ENCODE results near the gene CDH4.

The CDH4 gene

GRCh38 chr20:61417221-61417941 is 165.3 kb downstream of the CDH4 start:
- no peak overlapping the region for H2AFZ ChIP-seq (ENCODE audit: low read depth, low read length)
- no peak overlapping the region for H3K9ac ChIP-seq (ENCODE audit: low read depth, low read length)
- H3K4me2 ChIP-seq (ENCODE audit: insufficient read depth, low read length), result no peak overlapping the region
- no peak for DNase-seq
- no peak for TF ChIP-seq EZH2 (IDR thresholded peaks at IDR 0.05; ENCODE audit: borderline replicate concordance, low read depth, low read length, severe bottlenecking)
- TF ChIP-seq CTCF (IDR thresholded peaks at IDR 0.05; ENCODE audit: borderline replicate concordance, extremely low read depth, low read length, poor library complexity, severe bottlenecking), result no peak
- peaks cover 3% of the 10 kb centered on the region; the same call in 1 of the 2 replicates for H4K20me1 ChIP-seq (ENCODE audit: insufficient read depth, low read length)
- H3K79me2 ChIP-seq (ENCODE audit: insufficient read depth, low read length), result no peaks in the 10 kb centered on the region
- H3K4me3 ChIP-seq (ENCODE audit: low read depth in 1 of 2, low read length in 2 of 2), result no peak overlapping the region
- H3K36me3 ChIP-seq (ENCODE audit: insufficient read depth, low read length), result no peaks in the 10 kb centered on the region
- no peaks in the 10 kb centered on the region for H3K4me1 ChIP-seq (ENCODE audit: insufficient read depth, low read length)
- no peak overlapping the region for H3K27ac ChIP-seq (ENCODE audit: low read length)
- no peaks in the 10 kb centered on the region for H3K27me3 ChIP-seq (ENCODE audit: insufficient read depth, low read length, poor library complexity)
- H3K9me3 ChIP-seq (ENCODE audit: insufficient read depth, low read length, severe bottlenecking), result no peaks in the 10 kb centered on the region
- ATAC-seq (ENCODE audit: insufficient read depth, low read depth), result no peak

- DNase-seq (no peak), ATAC-seq (ENCODE audit: insufficient read depth, low read depth) (no peak)
- Histone ChIP-seq H3K27me3 (ENCODE audit: insufficient read depth, low read length, poor library complexity) (no peaks in the 10 kb centered on the region), H3K79me2 (ENCODE audit: insufficient read depth, low read length) (no peaks in the 10 kb centered on the region), H3K9me3 (ENCODE audit: insufficient read depth, low read length, severe bottlenecking) (no peaks in the 10 kb centered on the region), H3K4me1 (ENCODE audit: insufficient read depth, low read length) (no peaks in the 10 kb centered on the region), H3K4me2 (ENCODE audit: insufficient read depth, low read length) (no peak overlapping the region), H3K27ac (ENCODE audit: low read length) (no peak overlapping the region), H3K9ac (ENCODE audit: low read depth, low read length) (no peak overlapping the region), H4K20me1 (ENCODE audit: insufficient read depth, low read length) (peaks cover 3% of the 10 kb centered on the region; the same call in 1 of the 2 replicates), H3K4me3 (ENCODE audit: low read depth in 1 of 2, low read length in 2 of 2) (no peak overlapping the region), H2AFZ (ENCODE audit: low read depth, low read length) (no peak overlapping the region), H3K36me3 (ENCODE audit: insufficient read depth, low read length) (no peaks in the 10 kb centered on the region)
- TF ChIP-seq EZH2 (IDR thresholded peaks at IDR 0.05; ENCODE audit: borderline replicate concordance, low read depth, low read length, severe bottlenecking) (no peak), CTCF (IDR thresholded peaks at IDR 0.05; ENCODE audit: borderline replicate concordance, extremely low read depth, low read length, poor library complexity, severe bottlenecking) (no peak)
These were observed 166.9 kb downstream of the CDH4 start for GRCh38 chr20:61419010-61419409.

- no peak for DNase-seq
- Histone ChIP-seq H4K20me1 (ENCODE audit: insufficient read depth, low read length) (peaks cover 3% of the 10 kb centered on the region; the same call in 1 of the 2 replicates), H3K27me3 (ENCODE audit: insufficient read depth, low read length, poor library complexity) (no peaks in the 10 kb centered on the region), H3K27ac (ENCODE audit: low read length) (no peak overlapping the region), H3K4me1 (ENCODE audit: insufficient read depth, low read length) (no peaks in the 10 kb centered on the region), H3K4me3 (ENCODE audit: low read depth in 1 of 2, low read length in 2 of 2) (no peak overlapping the region), H2AFZ (ENCODE audit: low read depth, low read length) (no peak overlapping the region), H3K4me2 (ENCODE audit: insufficient read depth, low read length) (no peak overlapping the region), H3K9ac (ENCODE audit: low read depth, low read length) (no peak overlapping the region), H3K36me3 (ENCODE audit: insufficient read depth, low read length) (no peaks in the 10 kb centered on the region), H3K79me2 (ENCODE audit: insufficient read depth, low read length) (no peaks in the 10 kb centered on the region), H3K9me3 (ENCODE audit: insufficient read depth, low read length, severe bottlenecking) (no peaks in the 10 kb centered on the region)
- no peak for TF ChIP-seq CTCF (IDR thresholded peaks at IDR 0.05; ENCODE audit: borderline replicate concordance, extremely low read depth, low read length, poor library complexity, severe bottlenecking)
- TF ChIP-seq EZH2 (IDR thresholded peaks at IDR 0.05; ENCODE audit: borderline replicate concordance, low read depth, low read length, severe bottlenecking), result no peak
- no peak for ATAC-seq (ENCODE audit: insufficient read depth, low read depth)
These were observed 167.4 kb downstream of the CDH4 start for GRCh38 chr20:61419501-61419900.
